HCT116 (cell line): ENCODE results near the gene LPIN1.

Source experiments
- CEBPB ChIP-seq: IDR thresholded peaks from 2 replicates; pipeline ENCODE4 v1.6.1; 2012; ENCODE audit warnings: low read depth
- EGR1 ChIP-seq: IDR thresholded peaks from 2 replicates; pipeline ENCODE4 v1.6.1; 2012; ENCODE audit warnings: low read depth
- EZH2 ChIP-seq: fragments of 200-600 bp; sonication (generic); IDR thresholded peaks from 2 replicates; pipeline ENCODE4 v1.6.1; 2017; ENCODE audit warnings: antibody characterized with exemption, mixed run types
- POLR2A ChIP-seq: IDR thresholded peaks from 2 replicates; pipeline ENCODE4 v1.7.0; 2011; ENCODE audit warnings: borderline replicate concordance; ENCODE audit not compliant: insufficient read depth, insufficient read length; ENCODE audit errors: extremely low read depth
- POLR2AphosphoS5 ChIP-seq: IDR thresholded peaks from 2 replicates; pipeline ENCODE4 v1.6.1; 2011; ENCODE audit warnings: mild to moderate bottlenecking, low read depth, low read length, moderate library complexity
- RAD21 ChIP-seq: IDR thresholded peaks from 2 replicates; pipeline ENCODE4 v1.6.1; 2012; ENCODE audit warnings: low read depth, mild to moderate bottlenecking
- SP1 ChIP-seq: IDR thresholded peaks from 2 replicates; pipeline ENCODE4 v1.6.1; 2012; ENCODE audit warnings: low read depth
- SRF ChIP-seq: IDR thresholded peaks from 2 replicates; pipeline ENCODE4 v1.6.1; 2012; ENCODE audit warnings: low read depth
- TCF7L2 ChIP-seq: IDR thresholded peaks from 2 replicates; pipeline ENCODE4 v1.7.0; 2011; ENCODE audit warnings: borderline replicate concordance, inconsistent platforms; ENCODE audit not compliant: insufficient read depth, insufficient read length; ENCODE audit errors: extremely low read depth
- YY1 ChIP-seq: IDR thresholded peaks from 2 replicates; pipeline ENCODE4 v1.6.1; 2011; ENCODE audit warnings: low read length, low read depth, moderate library complexity, mild to moderate bottlenecking; ENCODE audit not compliant: insufficient replicate concordance; ENCODE audit errors: extremely low read depth
- ZFX ChIP-seq: fragments of 450-650 bp; IDR thresholded peaks from 2 replicates; pipeline ENCODE4 v1.6.1; 2017
- TF ChIP-seq, protein P1 (sequence below), 3 experiments: fragments of 200-600 bp in 1 of 3; sonication (generic) in 1 of 3; IDR thresholded peaks in 2 of 3; conservative IDR thresholded peaks in 1 of 3; 2 replicates each; pipeline ENCODE4 v1.5.1; 2012 to 2017; ENCODE audit warnings: low read depth in 2 of 3, low read length in 2 of 3, antibody characterized with exemption in 1 of 3, borderline replicate concordance in 1 of 3, control low read depth in 1 of 3, mild to moderate bottlenecking in 1 of 3, mixed read lengths in 1 of 3, mixed run types in 1 of 3, moderate library complexity in 1 of 3; ENCODE audit not compliant: insufficient read depth in 1 of 3
- TF ChIP-seq, protein P2 (sequence below): IDR thresholded peaks from 2 replicates; pipeline ENCODE4 v1.6.1; 2012; ENCODE audit warnings: low read depth
- TF ChIP-seq, protein P3 (sequence below): IDR thresholded peaks from 2 replicates; pipeline ENCODE4 v1.6.1; 2012

DNA sequence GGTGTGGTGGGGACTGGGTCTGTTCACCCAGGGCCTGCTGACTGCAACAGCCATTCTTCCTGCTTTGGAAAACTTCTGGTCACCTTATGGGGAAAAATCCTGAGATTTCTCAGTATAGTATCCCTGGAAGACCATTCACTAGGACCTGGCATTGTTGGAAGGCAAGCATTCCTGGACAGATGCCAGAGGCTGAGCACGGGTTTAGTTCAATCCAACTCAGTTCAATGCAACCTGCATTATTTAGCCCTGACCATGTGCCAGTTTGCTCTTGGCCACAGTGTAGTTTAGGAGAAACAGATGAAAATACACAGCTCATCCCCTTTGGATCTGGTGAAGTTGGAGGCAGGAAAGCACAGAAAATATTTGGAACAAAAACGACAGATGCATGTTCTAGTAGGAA lies 95.9 kb downstream of the LPIN1 start:
- TF ChIP-seq POLR2AphosphoS5 (no peak), ZFX (no peak), EZH2 (no peak), YY1 (no peak), EGR1 (no peak), RAD21 (no peak), CEBPB (no peak), TCF7L2 (no peak), POLR2A (no peak), SP1 (no peak), SRF (no peak)
- TF ChIP-seq, protein P1, sequence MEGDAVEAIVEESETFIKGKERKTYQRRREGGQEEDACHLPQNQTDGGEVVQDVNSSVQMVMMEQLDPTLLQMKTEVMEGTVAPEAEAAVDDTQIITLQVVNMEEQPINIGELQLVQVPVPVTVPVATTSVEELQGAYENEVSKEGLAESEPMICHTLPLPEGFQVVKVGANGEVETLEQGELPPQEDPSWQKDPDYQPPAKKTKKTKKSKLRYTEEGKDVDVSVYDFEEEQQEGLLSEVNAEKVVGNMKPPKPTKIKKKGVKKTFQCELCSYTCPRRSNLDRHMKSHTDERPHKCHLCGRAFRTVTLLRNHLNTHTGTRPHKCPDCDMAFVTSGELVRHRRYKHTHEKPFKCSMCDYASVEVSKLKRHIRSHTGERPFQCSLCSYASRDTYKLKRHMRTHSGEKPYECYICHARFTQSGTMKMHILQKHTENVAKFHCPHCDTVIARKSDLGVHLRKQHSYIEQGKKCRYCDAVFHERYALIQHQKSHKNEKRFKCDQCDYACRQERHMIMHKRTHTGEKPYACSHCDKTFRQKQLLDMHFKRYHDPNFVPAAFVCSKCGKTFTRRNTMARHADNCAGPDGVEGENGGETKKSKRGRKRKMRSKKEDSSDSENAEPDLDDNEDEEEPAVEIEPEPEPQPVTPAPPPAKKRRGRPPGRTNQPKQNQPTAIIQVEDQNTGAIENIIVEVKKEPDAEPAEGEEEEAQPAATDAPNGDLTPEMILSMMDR (IDR thresholded peaks at IDR 0.05 in 2 of 3, conservative IDR thresholded peaks at IDR 0.05 in 1 of 3; ENCODE audit: borderline replicate concordance in 1 of 3, insufficient read depth in 1 of 3, low read depth in 2 of 3, low read length in 2 of 3), result no peak
- TF ChIP-seq, protein P2, sequence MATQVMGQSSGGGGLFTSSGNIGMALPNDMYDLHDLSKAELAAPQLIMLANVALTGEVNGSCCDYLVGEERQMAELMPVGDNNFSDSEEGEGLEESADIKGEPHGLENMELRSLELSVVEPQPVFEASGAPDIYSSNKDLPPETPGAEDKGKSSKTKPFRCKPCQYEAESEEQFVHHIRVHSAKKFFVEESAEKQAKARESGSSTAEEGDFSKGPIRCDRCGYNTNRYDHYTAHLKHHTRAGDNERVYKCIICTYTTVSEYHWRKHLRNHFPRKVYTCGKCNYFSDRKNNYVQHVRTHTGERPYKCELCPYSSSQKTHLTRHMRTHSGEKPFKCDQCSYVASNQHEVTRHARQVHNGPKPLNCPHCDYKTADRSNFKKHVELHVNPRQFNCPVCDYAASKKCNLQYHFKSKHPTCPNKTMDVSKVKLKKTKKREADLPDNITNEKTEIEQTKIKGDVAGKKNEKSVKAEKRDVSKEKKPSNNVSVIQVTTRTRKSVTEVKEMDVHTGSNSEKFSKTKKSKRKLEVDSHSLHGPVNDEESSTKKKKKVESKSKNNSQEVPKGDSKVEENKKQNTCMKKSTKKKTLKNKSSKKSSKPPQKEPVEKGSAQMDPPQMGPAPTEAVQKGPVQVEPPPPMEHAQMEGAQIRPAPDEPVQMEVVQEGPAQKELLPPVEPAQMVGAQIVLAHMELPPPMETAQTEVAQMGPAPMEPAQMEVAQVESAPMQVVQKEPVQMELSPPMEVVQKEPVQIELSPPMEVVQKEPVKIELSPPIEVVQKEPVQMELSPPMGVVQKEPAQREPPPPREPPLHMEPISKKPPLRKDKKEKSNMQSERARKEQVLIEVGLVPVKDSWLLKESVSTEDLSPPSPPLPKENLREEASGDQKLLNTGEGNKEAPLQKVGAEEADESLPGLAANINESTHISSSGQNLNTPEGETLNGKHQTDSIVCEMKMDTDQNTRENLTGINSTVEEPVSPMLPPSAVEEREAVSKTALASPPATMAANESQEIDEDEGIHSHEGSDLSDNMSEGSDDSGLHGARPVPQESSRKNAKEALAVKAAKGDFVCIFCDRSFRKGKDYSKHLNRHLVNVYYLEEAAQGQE, result no peak
- TF ChIP-seq, protein P3, sequence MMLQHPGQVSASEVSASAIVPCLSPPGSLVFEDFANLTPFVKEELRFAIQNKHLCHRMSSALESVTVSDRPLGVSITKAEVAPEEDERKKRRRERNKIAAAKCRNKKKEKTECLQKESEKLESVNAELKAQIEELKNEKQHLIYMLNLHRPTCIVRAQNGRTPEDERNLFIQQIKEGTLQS, result no peak
